Omental fat pad (tissue), 4 donors: ENCODE results near the gene RASGEF1C. TPM values are rescaled to one million over a fixed set of nuclear protein-coding genes. Genes with fewer than 3 reads are reported as not detected.
A peak's percentile ranks its signal among the peaks of the same experiment; 100 is the strongest.

Source experiments
- ATAC-seq: fragments of 150-250 bp; one replicate; pipeline ENCODE4 v1.9.1; 2016; ENCODE audit warnings: mild to moderate bottlenecking, moderate library complexity; ENCODE audit not compliant: low FRiP score
- DNase-seq: peaks from one replicate; pipeline ENCODE4 v3.0.0-alpha.2; 2019; ENCODE audit warnings: low spot score
- CTCF ChIP-seq, 3 donors: fragments of 450-650 bp; IDR thresholded peaks; one replicate each; pipeline ENCODE4 v1.5.1; 2016 to 2017; ENCODE audit warnings: antibody characterized with exemption in 3 of 3, mild to moderate bottlenecking in 3 of 3, moderate library complexity in 2 of 3
- total RNA-seq, 4 donors: library from RNA; depleted of rRNA; stranded (reverse); fragments of >200 nt; gene quantifications; one replicate each; pipeline ENCODE4 v1.1.0, GENCODE V29; 2016

RASGEF1C gene
- 1 to 10 TPM in 1 of 4 donors, under 1 TPM in 1, not detected in 2; 0.37 to 8.5 TPM for total RNA-seq

GRCh38 chr5:180209137-180209581, at the start of gene RASGEF1C:
RASGEF1C (minus strand) TSS chr5:180209211; CDS start chr5:180138052, 71,159 bp downstream.
- DNase-seq (no peak), ATAC-seq (peak; percentile 85)
- no peak for TF ChIP-seq CTCF (IDR thresholded peaks at IDR 0.05)

- DNase-seq (no peak), ATAC-seq (no peak)
- no peak for TF ChIP-seq CTCF (IDR thresholded peaks at IDR 0.05)
Observed at GRCh38 chr5:180253036-180253824, 44.2 kb upstream of the RASGEF1C start.

GRCh38 chr5:180251887-180252286, 42.9 kb upstream of the RASGEF1C start:
- no peak for TF ChIP-seq CTCF (IDR thresholded peaks at IDR 0.05)
- DNase-seq (no peak), ATAC-seq (no peak)

- ATAC-seq (no peak), DNase-seq (no peak)
- TF ChIP-seq CTCF (IDR thresholded peaks at IDR 0.05): no peak
Observed at GRCh38 chr5:180251141-180251540, 42.1 kb upstream of the RASGEF1C start.

- ATAC-seq (no peak), DNase-seq (no peak)
- no peak for TF ChIP-seq CTCF (IDR thresholded peaks at IDR 0.05)
Observed at GRCh38 chr5:180250329-180250728, 41.3 kb upstream of the RASGEF1C start.

- no peak for DNase-seq
- ATAC-seq: no peak
- TF ChIP-seq CTCF (IDR thresholded peaks at IDR 0.05): no peak
Observed at GRCh38 chr5:180241600-180241999, 32.6 kb upstream of the RASGEF1C start.

DNA sequence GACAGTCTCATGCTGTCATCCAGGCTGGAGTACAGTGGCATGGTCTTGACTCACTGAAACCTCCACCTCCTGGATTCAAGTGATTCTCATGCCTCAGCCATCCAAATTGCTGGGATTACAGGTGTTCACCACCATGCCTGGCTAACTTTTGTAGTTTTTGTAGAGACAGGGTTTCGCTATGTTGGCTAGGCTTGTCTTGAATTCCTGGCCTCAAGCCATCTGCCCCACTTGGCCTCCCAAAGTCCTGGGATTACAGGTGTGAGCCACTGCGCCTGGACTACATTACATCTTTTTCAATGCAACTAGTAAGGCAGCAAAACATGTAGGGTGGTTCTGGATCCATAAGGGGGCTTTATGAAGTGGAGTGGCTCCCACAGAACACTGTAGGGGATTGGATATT, 29.6 kb upstream of the RASGEF1C start:
- no peak for DNase-seq
- ATAC-seq: no peak
- TF ChIP-seq CTCF (IDR thresholded peaks at IDR 0.05): no peak
